ENCODE data around the gene SLIT1.

The SLIT1 gene

DNA sequence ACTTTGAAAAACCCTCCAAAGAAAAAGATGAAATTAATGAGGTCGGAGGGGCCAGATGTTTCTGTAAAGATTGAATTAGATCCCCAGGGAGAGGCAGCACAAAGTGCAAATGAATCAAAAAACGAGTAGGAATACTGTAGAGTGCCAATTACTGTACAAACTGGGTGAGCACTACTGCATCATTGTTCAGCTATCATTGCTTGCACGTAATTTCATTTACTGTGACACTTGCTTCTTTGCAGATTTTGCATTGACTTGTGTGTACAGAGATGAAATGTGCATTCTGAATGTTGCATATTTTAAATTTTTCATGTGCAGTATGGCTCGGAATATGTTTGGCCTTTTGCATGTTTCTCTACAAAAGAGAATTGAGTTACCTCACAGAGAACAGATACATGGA is 230.0 kb downstream of the SLIT1 start:
- no peak for DNase-seq

- no peak for DNase-seq
Observed at GRCh38 chr10:96951954-96952353, 233.8 kb downstream of the SLIT1 start.

DNA sequence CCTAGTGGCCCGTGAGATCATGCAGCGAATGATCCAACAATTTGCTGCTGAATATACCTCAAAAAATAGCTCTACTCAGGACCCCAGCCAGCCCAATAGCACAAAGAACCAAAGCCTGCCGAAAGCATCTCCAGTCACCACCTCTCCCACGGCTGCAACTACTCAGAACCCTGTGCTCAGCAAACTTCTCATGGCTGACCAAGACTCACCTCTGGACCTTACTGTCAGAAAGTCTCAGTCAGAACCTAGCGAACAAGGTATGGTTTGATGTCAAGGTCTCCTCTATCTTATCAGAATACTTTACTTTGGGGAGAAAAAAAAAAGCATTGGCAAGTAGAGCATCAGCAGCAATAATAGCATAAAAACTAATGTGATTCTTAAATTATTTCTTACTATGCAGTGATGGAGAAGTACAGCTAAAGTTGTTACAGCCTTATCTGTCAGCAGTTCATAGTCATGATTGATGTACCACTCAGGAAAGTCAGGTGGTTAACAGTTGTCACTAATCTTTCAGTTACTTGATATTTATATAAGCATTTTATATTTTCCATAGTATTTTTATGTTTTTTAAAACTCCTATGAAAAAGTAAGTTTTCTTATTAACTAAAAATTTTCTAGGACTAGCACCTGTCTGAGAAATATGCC is 236.6 kb downstream of the SLIT1 start:
- no peak for DNase-seq
